Keratinocyte (primary cell): ENCODE data around the gene FBLN7.

Experiments
- EZH2 ChIP-seq: IDR thresholded peaks from one replicate; pipeline ENCODE4 v1.6.1; 2012; ENCODE audit warnings: inconsistent platforms, mild to moderate bottlenecking, low read length, moderate library complexity
- TF ChIP-seq, protein P1 (sequence below), 3 experiments: IDR thresholded peaks in 1 of 3; conservative IDR thresholded peaks in 1 of 3; optimal IDR thresholded peaks in 1 of 3; 2 replicates in 2 of 3; 3 replicates in 1 of 3; pipeline versions ENCODE3 to v1.5.1; 2011; ENCODE audit warnings: low read length in 3 of 3, mild to moderate bottlenecking in 3 of 3, moderate library complexity in 2 of 3, control low read depth in 1 of 3, inconsistent platforms in 1 of 3; ENCODE audit not compliant: insufficient read depth in 2 of 3; ENCODE audit errors: extremely low read depth in 1 of 3

DNA sequence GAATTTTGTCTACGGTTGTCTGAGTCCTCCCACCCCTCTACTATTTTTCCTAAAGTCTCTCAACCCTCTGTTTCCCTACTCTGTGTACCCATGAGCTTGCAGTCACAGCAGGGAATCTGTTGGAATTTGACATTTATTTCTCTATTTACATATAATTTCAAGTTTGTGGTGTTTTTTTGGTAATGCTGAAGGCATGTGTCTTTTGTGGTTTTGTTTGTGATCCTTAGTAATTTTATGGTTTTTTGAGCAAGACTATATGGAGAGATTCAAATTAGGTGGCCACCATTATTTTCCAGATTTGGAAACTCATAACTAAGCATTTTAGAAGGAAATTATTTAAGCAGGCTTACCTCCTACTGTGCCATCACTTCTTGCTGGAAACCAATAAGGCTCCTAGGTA is 27.2 kb upstream of the FBLN7 start:
- TF ChIP-seq, protein P1, sequence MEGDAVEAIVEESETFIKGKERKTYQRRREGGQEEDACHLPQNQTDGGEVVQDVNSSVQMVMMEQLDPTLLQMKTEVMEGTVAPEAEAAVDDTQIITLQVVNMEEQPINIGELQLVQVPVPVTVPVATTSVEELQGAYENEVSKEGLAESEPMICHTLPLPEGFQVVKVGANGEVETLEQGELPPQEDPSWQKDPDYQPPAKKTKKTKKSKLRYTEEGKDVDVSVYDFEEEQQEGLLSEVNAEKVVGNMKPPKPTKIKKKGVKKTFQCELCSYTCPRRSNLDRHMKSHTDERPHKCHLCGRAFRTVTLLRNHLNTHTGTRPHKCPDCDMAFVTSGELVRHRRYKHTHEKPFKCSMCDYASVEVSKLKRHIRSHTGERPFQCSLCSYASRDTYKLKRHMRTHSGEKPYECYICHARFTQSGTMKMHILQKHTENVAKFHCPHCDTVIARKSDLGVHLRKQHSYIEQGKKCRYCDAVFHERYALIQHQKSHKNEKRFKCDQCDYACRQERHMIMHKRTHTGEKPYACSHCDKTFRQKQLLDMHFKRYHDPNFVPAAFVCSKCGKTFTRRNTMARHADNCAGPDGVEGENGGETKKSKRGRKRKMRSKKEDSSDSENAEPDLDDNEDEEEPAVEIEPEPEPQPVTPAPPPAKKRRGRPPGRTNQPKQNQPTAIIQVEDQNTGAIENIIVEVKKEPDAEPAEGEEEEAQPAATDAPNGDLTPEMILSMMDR (optimal IDR thresholded peaks at IDR 0.05 in 1 of 3, IDR thresholded peaks at IDR 0.05 in 1 of 3, conservative IDR thresholded peaks at IDR 0.05 in 1 of 3; ENCODE audit: extremely low read depth in 1 of 3, insufficient read depth in 2 of 3, low read length in 3 of 3): no peak
- TF ChIP-seq EZH2: no peak
